EH (cell line): ENCODE measurements around the gene TULP1.
"Not testable (repeated sequence)": the region's sequence is repeated elsewhere in the genome, so short reads cannot be mapped to it uniquely, and the experiment has no call there.

Experiments
- DNase-seq: peaks from one replicate; pipeline ENCODE4 v3.0.0-alpha.2; 2015; ENCODE audit warnings: low read depth

Gene TULP1

DNA sequence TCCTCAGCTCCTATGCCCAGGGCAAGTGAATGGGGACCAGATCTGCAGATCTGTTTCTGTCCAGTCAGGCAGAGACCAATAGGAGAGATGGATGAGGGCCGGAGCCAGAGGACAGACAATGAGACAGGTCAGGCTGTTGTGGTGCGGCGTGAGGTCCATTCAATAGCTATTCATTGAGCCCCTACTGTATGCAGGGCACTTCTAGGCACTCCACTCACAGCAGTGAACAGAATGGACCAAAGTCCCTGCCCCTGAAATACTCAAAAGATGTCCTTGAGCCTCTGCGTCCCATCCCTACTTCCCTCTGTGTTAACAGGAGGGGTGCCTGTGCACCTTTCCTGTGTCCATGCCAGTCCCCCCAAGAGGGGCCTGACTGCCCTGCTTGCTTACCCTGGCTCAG, 8.5 kb upstream of the TULP1 start:
- DNase-seq = no peak

DNA sequence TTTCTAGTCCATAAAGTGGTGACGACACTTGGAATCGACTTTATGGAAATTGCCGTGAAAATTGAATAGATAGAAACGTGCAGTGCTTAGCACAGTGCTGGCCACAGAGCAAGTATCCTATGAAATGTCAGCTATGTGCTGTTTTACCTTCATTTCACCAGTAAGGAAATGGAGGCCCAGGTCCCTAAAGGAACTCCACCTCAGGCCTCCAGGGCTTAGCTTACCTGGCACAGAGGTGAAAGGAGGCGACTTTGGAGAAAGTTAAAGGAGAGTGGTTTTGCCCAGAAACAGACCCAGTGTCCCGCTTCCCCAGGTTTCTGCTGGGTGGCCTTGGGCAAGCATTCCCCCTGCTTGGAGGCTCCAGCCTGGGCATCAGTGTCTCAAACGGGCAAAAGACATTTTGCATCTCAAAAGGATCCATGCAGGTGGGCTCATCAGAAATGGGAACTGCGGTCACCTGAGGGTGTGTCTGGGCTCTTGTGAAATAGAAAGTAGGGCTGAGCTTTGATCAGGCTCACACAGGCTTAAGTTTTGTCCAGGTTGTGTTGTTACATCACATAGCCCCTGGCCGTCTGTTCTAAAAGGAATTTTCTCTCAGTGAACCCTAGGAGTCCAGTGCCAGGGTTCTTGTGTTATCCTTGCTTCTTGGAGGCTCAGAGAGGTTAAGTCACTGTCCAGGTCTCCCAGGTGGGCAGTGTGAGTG, 6.8 kb upstream of the TULP1 start:
- DNase-seq = no peak

DNA sequence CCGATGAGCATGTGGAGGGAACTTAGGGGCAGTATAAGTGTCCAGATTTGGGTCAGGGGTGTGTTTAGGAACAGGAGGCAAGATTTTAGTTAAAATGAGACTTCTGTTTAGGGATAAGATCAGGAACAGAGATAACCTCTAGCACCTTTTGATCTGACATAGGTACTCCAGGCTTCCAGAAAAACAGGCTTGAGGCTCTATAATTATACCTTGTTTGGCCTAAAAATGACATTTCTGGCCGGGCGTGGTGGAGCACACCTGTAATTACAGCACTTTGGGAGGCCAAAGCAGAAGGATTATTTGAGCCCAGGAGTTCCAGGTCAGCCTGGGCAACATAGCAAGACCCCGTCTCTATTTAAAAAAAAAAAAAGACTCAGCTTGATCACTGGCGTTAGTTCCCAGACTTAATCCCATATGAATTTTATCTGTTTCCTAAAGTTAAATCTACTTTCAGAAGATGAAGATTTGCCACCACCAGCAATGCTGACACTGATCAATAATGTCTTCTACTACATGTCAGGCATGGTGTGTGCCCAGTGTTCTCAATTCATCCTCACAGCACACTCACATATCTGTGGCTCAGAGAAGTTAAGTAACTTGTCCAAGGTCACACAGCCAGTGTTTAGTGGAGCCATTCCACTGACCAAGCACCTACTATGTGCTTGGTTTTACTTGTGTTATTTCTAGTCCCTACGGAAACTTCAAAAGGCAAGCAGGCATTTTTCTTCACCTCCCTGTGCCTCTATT, 6.0 kb upstream of the TULP1 start:
- no peak for DNase-seq

DNA sequence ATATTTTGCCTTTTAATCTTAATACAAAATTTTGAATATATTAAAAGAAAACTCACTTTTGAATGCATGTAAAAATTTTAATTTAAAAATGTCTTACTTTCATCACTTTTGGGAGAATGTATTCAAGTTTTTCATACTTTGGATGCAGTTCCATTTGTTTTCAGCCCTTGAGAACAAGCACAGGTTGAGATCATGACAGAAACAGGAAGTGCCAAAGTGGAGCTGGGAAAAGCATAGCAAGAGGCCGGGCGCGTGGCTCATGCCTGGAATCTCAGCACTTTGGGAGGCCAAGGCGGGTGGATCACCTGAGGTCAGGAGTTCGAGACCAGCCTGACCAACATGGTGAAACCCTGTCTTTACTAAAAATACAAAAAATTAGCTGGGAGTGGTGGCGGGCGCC, 5.3 kb upstream of the TULP1 start:
- not testable (repeated sequence) for DNase-seq

GRCh38 chr6:35516712-35517111, 4.0 kb upstream of the TULP1 start:
- no peak for DNase-seq

DNA sequence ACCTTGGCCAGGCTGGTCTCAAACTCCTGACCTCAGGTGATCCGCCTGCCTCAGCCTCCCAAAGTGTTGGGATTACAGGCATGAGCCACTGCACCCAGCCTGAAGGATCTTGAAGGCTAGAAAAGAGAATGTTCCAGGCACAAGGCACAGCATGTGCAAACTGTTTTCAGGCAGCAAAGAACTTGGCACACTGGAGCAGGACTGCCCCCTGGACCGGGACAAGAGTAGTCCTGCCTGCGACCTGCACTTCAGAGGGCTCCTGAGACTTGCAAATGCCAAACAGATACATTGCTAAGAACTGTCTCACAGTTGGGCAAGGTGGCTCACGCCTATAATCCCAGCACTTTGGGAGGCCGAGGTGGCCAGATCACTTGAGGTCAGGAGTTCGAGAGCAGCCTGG, 3.2 kb upstream of the TULP1 start:
- DNase-seq = not testable (repeated sequence)

DNA sequence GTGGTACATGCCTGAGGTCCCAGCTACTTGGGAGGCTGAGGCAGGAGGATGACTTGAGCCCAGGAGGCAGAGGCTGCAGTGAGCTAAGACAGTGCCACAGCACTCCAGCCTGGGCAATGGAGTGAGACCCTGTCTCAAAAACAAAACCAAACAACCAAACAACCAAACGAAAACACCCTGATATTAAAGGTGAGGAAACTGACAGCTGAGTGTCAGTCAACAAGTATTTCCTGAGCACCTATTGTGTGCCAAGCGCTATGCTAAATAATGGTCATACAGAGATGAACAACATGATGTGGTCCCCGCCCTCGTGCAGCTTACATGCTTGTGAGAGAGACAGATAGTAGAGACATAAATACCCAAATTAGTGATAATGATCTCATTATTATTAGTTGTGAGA, 1.9 kb upstream of the TULP1 start:
- DNase-seq = no peak

- no peak for DNase-seq
These were observed 690 bp downstream of the TULP1 start for GRCh38 chr6:35512006-35512405.

DNA sequence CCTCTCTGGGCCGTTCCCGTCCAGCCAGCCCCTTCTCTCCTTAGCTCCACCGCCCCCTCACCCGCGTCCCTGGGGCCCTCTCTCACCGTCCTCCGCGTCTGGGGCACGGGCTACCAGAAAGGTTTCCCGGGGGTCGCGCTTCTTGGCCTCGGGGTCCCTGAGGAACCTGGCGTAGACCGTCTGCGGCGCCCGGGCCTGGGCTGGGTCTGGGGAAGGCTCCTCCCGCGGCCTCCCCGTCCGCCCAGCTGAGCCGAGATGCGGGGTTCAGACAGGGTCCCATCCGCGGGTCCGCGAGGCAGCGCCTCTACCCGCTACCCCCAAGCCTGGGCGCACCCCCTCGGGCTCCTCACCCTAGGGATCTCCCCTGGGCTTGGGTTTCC, 1.1 kb downstream of the TULP1 start:
- no peak for DNase-seq

GRCh38 chr6:35510916-35511561, 1.7 kb downstream of the TULP1 start:
- no peak for DNase-seq

DNA sequence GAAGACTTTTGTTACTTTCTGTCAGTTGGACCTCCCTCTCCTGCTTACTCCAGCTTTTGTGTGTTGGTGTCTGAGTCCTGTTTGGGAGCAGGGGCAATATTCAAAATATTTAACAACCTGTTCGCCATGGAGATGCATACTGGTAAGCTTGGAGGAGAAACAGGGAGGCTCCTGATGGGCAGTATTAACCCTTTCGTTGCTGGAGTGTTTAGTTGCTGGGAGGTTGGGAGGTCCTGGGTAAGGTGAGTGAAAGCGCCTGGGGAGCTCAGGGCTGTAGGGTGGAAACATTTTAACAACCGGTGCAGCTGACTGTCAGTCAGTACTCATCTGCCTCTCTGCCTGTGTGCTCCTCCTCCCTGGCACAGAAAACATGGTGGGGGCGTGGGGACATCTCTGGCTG, 4.2 kb downstream of the TULP1 start:
- DNase-seq = no peak

DNA sequence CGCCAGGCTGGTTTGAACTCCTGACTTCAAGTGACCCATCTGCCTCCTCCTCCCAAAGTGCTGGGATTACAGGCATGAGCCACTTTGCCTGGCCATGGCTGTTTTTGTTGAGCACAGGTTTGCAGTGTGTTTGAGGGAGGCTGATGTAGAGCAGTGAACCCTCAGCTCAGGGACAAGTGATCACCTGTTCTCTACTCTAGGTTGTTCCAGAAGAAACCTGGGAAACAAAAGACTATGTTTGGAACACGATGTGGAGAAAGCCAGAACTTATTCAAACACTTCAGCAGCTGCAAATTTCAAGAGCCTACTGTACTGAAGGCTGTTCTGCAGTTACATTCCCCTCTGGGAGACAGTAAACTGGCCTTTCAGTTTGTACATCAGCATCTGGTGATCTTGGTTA, 4.7 kb downstream of the TULP1 start:
- DNase-seq = no peak

- no peak for DNase-seq
These were observed 5.5 kb downstream of the TULP1 start for GRCh38 chr6:35507221-35507620.

GRCh38 chr6:35506536-35506935, 6.2 kb downstream of the TULP1 start:
- no peak for DNase-seq

- no peak for DNase-seq
These were observed 6.7 kb downstream of the TULP1 start for GRCh38 chr6:35505999-35506412.

- no peak for DNase-seq
These were observed 9.2 kb downstream of the TULP1 start for GRCh38 chr6:35503534-35503933.

DNA sequence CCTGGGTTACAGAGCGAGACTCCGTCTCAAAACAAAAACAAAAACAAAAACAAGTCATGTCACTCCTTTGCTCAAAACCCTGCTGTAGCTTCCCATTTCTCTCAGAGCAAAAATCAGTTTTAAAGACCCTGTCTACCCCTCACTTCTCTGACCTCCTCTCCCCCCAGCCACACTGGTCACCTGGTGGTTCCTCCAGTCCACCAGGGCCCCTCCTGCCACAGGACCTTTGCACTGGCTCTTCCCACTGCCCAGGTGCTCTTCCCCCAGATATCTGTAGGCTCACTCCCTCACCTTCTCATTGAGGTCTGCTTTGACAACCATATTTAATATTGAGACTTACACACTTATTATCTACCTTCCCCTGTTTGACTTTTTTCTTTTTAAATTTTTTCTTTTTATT, 10.9 kb downstream of the TULP1 start:
- DNase-seq = no peak

DNA sequence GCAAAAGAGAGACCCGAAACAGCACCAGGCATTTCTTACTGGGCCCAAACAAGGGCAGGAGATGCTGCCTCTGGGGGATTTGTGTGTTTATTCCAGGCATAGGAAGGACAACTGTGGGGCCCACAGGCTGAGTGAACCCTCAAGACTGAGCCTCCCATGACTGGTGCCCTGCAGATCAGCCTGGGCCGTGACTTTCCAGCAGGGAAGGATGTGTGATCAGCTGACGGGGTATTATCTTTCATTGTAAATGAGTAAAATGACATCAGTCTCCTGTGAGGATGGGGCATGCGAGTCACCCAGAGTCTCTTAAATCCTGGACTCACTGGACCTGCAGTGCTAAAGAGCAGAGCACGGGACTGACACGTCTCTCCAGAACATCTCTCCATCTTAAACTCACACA, 11.9 kb downstream of the TULP1 start:
- peak; percentile 85 for DNase-seq

- DNase-seq = no peak
These were observed 13.3 kb downstream of the TULP1 start for GRCh38 chr6:35499372-35499771.

- no peak for DNase-seq
These were observed 14.2 kb downstream of the TULP1 start for GRCh38 chr6:35498422-35499067.

DNA sequence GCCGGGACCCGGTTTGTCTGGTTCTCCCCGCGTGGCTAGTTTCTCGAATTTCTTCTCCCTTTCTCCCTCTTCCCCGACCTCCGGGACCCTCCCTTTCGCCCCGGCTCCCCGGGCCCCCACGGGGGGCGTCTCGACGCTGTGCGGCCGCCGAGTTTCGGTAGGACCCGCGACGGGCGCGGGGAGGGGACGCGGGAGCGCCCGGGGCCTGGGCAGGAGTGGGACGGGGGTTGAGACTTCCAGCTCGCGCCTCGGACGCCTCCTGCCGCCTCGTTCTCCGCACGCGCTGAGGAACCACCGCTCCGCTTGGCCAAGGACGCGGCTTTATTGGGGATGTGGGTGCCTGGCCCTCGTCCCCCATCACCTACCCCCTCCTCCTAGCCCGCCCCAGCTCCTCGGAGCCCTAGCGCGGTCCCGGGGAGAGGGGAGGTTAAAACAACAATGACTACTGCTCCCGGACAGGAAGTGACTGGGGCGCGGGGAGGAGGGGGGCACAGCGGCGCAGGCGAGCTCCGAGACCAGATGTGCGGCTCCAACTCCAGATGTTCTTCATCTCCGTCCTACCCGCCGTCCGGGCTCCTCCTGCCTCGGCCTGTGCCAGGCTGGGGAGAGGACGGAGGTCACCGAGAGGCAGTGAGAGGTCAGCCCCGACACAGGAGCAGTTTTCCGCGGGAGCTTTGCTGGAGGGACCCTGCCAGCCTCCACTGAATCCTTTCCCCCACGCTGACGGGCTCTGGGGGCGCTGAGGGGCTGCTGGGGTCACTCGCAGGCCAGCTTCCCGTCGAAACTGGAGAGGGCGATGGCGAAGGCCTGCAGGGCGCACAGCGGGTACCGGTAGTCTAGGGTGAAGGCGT, 14.9 kb downstream of the TULP1 start:
- peak; percentile 91 for DNase-seq
